ENCODE data around the gene ATP8B1.

The ATP8B1 gene

DNA sequence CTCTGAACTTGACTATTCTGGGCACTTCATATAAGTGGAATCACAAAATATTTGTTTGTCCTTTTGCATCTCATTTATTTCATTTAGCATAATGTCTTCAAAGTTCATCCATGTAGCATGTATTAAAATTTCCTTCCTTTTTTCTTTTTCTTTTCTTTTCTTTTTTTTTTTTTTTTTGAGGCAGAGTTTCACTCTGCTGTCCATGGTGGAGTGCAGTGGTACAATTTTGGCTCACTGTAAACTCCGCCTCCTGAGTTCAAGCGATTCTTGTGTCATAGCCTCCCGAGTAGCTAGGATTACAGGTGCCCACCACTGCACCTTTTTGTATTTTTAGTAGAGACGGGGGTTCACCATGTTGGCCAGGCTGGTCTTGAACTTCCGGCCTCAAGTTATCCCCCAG, 11.9 kb downstream of the ATP8B1 start:
- no peak for DNase-seq

DNA sequence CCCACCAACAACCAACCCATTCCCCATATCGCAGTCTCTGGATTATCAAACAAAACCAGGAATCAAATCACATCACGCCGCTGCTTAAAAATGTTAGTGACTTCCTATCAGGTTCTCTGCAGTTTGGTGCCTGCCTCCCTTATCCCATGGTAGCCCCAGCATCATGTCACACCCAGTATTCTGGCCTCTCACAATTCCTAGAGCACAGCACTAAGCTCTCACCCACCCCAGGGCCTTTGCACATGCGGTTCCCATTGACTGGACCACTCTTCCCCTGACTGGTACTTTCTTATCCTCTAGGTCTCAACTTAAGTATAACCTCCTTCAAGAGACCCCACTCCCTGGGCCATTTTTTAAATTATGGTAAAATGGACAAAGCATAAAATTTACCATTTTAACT, 12.8 kb downstream of the ATP8B1 start:
- no peak for DNase-seq

DNA sequence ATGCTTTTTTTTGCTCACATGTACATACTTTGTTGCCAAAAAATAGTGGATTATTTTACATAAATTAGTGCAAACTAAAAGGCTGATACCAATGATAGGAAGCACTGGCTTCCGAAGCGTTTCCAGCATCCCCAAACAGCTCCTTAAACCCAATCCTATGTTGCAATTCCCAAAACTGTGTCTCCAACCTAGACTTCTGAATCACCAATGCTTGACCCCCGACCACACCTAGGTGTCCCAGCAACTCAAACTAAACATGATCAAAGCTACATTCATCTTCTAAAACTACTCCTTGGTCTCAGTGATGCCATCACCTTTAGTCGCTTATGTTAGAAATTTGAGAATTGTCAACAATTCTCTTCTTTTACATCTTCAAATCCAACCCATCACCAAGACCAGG, 13.4 kb downstream of the ATP8B1 start:
- DNase-seq, result no peak

DNA sequence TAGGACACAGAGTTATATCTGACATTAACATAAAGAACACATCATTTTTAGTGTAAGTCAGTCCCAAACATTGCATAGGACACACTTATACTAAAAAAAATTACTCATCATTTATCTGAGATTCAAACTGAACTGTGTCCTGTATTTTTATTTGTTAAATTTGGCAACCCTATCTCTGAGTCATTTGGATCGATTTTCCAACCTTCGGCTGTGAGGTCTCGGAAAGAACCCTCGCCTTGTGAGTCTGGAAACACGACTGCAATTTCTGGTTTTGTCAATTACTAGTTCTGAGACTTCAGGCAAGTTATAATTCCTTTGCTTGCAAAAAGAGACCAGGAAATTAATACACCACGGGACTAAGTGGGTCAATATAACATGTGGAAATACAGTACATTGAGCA, 14.0 kb downstream of the ATP8B1 start:
- no peak for DNase-seq

DNA sequence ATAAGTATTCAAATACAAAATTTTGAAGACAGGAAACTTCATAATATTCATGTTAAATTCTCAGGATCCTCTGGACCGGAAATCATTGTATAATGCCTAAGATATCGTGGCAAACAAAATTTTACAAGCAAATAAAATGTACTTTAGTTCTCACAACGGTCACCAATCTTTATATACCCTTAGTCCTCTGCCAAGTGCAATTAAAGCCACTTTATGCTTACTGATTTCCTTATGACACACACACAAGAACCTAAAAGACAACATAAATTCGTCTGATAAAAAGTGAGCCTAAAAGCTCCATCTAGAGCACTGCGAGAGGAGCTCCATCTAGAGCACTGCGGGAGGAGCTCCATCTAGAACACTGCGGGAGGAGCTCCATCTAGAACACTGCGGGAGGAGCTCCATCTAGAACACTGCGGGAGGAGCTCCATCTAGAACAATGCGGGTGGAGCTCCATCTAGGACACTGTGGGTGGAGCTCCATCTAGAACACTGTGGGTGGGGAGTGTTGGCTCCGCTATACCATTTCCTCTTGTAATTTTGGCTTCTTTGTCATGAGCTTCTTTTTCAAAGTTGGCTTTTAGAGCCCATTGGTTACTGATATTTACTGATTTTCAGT, 15.9 kb downstream of the ATP8B1 start:
- DNase-seq, result no peak

DNA sequence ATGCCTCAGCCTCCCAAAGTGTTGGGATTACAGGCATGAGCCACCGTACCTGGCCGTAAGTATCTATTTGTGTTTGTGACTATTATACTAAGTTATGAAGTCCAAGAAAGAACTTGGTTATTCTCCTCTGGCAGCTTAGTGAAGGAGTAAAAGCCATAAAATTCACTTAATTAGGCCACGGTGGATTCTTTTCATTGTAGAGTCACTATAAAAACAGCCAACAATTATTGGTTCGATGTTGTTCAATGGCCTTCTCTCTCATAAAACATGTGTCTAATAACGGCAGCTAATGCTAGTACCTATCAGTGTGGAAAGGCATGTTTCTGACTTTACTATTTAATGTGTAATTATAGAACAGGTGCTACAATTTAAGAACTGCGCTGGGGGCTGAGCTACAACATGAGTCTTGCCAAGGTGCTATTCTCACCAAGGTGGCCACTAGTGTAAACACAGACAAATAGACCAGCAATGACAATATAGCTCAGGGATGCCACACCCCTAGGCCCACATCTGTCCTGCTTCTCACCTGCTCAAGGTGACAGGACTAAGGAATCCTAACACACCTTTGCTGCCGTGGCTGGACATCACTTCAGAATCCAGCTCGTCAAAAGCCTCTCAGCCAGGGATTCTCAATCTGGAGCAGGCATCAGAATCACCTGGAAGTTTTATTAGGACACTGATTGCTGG, 17.2 kb downstream of the ATP8B1 start:
- no peak for DNase-seq

DNA sequence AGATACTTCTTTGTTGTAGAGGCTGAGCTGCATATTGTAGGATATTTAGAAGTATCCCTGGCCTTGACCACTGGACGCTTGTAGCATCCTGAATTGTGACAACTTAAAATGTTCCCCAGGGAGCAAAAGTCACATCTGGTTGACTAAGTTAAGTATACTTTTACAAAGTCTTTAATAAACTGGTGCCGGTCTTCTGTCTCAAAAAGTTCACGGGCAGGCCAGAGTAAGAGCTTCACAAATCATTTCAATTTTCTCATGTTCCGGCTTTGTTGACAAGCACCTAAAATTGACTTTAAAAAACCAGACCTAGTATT, 18.4 kb downstream of the ATP8B1 start:
- no peak for DNase-seq

DNA sequence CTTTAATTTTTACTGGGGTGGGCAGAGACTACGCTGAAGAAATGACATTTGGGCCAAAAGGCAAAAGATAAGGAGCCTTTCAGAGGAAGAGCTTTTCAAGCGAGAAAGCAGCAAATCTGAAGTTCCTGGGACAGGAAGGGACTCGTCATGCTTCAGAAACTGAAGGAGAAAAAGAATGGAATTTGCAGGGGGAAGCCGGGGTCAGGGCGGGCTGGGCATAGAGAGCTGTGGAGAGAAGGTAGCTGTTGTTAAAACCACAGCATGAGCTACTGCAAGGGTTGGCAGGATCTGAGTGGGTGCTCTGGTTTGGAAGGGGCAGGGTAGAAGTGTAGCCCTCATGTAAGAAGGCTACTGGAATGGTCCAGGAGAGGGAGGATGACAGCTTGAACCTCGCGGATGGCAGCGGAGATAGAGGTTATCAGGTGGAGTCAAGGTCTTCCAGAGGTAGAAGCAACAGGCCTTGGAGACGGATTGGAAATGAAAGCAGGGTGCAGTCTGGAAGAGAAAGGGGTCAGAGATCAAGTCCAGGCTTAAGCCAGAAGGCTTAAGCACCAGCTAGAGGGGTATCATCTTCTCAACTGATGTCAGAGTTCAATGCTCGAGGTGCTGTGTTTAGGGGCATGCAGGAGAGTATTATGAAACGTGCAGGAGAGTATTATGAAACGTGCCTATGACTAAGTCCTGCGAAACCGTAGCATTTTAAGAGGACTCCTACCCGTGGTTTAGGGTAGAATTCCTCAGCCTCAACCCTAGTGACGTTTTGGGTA, 18.9 kb downstream of the ATP8B1 start:
- no peak for DNase-seq

DNA sequence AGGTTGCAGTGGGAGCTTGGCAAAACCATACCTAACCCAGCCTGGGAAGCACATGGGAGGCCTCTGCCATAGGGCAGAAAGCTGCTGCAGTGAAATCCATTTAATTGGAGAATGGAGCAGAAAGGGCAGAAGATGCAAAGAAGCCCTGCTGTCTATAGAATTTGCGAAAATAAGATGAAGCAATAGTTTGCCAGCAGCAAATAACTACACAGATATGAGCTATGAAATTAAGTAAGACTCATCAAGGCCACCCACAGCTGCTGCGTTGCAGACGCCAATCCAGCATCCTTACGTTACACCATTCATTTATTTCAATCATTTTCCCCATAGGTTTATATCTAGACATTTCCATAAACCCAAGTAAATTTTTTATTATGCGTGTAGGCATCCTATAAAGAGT, 21.1 kb downstream of the ATP8B1 start:
- no peak for DNase-seq

DNA sequence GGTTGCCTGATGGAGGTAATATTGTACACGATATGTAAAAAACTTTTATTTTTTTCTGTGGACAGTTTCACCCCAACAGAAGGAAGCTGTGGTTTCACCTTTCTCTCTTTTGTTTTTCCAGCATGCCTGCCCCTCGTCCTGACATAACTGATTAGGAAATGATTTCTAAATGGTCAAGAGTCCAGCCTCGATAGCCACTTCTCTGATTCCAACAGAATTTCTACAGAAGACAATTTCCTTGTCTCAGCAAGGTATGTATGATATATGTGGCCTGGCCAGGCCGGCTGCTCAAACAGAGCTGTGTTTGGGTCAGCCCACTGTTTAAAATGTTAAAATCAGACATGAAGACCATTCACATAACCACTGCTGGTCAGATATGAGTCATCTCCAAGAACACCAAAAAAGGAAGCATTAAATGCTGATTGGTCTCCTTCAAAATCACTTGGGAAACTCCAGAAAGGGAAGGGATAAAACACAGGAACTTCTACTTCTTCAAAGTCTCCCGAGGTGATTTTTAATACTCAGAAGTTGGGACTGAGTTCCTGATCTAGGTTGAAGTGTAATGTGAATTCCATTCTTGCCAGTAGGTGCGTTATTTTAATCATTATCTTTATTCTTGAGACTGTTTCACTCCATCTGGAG, 22.3 kb downstream of the ATP8B1 start:
- DNase-seq, result no peak

DNA sequence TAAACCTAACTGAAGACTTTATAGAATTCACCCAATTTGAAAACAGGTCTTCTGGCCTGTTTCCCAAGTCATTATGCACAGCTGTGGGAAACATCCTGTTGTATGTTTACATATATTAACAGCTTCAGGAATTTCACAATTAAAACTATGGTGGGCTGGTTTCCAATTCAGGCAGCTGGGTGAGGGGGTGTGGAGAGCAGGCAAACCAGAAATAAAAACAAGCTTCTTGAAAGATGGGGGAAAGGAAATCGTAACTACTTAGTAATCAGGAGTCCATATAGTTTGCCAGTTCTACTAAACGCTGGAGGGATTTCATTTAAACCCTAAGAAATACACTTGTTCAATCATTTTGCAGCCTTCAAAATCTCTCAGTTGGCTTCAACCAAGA, 22.8 kb downstream of the ATP8B1 start:
- DNase-seq, result no peak

DNA sequence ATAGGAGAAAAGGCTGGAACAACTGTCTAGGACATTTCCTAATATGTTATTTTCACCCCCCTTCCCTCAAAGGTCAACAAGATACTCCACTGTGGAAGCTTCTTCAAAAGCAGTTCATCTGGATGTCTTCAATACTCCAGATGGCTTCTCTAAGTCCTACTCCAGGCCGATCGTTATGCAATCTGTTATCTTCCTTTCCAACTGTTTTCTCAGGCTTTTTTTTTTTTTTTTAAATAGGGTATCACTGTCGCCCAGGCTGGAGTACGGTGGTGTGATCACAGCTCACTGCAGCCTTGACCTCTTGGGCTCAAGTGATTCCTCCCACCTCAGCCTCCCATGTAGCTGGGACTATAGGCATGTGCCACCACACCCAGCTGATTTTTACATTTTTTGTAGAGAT, 26.3 kb downstream of the ATP8B1 start:
- DNase-seq, result no peak

DNA sequence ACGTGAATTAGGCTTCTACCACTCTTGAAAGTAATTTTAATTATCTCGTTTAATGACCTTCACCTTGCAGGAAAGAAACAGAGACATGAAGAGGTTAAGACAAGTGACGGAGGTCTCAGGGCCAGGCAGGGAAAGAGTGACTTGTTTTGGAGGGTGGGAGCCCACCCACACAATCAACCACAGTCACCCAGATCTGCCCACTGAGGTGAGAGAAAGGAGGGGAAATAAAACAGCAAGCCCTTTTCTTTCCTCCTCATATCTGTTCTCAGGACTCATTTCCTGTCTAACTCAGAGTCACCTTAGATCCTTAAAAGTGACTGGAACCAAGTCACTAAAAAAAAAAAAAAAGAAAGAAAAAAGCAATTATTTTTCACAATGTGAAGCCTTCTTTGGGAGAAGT, 26.8 kb downstream of the ATP8B1 start:
- DNase-seq, result no peak

DNA sequence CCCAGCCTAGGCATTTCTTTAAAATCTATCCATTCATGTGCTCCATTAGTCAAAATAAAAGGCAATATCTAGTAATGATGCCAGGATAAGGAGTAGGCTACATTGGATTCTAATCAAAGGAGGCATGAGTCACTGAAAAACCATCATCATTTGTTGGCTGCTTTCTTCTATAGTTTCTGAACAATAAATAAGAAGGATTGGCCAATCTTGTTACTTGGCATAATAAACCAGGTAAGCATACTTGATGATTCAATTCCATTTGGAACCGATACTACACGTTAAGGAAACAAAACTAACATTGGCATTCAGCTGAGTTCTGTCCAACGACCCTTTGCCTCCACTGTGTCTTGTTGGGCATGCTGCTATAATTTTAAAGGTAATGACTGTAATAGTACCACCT, 27.2 kb downstream of the ATP8B1 start:
- no peak for DNase-seq

DNA sequence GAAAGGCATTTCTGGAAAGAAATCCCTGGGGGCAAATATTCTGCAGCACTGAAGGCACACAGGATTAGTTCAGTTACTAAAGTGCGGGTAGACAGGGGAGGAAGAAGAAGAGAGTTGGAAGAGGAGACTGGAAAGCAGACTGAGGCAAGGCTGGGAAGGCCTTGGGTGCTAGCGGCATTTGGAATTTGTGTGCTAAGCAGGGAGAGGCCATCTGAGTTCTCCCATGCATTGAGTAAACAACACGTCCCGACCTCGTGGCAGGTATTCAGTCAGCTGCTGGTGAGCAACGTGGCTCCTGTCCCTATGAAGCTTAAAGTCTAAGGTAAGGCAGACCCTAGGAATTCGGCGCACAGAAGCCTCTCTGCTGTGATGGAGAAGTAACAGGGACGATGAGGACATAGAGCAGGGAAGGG, 30.7 kb downstream of the ATP8B1 start:
- DNase-seq, result no peak

DNA sequence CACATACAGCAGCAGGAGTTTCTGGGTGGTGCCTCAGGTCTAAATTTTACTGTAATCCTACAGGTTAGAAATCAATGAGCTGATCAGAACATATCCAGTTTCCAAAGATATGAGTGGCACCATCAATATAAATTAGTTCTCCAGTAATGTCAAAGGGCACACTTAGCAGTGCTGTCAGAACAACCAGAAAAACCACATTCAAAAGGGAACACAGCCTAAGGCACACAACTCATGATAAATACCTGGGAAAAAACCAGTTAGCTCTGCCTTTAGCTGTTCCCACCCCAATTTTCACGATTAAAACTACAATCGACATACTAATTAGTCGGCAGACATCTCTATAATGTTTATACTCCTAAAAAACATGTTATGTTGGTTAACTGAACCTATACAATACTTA, 31.5 kb downstream of the ATP8B1 start:
- no peak for DNase-seq

DNA sequence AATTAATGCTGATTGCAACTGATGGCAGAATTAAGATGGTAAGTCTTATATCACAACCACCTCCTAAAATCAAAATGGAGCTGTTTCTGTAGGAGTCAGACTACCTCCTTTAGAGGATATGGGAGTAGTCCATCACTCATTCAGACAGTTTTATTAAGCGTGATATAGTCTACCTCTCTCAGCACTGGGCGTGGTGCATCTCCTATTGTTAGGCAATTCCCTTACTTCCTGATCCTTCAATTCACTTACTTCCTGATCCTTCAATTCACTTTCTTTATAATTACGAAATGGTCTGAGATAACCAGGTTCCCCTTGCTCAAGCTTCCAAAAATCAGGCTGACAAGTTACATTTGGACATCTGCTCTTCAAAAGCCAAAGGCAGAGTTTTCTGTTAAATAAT, 31.9 kb downstream of the ATP8B1 start:
- DNase-seq, result no peak

DNA sequence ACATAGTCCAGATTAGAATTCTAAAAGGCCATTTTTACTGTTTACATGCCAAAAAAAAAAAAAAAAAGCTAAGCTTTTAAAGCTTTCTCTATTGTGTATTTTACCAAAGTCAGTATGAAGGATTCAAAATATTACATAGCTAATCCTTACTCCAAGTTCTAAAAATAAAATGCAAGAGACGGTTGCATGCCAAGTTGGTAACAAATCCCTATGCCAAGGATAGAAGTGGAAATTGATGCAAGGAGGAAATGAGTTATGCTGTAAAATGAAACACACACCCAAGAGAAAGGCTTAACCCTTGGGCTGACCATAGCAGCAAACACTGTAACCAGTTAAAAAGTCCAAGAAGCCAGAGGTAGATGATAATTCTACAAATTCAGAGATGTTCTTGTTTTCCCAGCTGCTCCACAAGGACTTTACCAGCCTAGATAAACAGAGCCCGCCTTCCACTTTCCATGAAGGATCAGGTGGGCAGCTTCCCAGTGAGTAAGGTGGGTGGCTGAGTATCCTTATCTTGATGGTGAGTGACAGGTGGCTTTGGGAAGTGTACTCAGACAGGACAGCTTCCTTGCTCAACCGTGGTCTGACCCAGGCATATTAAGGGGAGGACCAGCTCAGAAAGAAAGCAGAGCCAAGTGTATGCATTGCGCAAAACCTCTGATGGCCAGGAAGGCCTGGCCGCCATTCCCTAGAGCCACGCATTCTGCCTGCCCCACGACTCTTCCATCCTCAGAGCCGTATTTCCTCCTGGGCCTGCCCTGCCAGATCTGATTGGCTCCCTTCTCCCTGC, 34.4 kb downstream of the ATP8B1 start:
- DNase-seq, result no peak

DNA sequence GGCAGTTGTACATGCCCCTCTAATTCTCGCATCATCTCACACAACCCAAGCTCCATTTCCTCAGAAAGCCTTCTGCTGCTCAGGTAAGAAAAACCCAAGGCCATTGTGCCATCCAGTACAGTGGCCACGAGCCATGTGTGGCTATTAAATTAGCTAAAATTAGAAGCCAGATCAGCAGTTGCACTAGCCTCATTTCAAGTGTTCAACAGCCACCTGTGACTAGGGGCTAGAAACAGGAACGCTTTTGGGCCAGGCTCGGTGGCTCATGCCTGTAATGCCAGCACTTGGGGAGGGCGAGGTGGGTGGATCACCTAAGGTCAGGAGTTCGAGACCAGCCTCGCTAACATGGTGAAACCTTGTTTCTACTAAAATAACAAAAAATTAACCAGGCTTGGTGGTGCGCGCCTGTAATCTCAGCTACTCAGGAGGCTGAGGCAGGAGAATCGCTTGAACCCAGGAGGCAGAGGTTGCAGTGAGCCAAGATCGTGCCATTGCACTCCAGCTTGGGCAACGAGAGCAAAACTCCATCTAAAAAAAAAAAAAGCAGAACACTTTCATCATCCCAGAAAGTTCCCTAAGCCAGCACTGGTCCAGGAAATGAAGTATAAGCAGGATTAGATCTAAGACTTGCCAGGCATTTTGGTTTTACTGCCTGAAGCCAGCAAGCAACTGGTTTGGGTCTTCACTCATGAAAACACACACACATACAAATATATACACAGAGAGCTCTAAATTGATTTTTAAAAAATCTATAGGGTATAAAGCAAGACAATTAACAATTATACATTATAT, 35.7 kb downstream of the ATP8B1 start:
- no peak for DNase-seq

DNA sequence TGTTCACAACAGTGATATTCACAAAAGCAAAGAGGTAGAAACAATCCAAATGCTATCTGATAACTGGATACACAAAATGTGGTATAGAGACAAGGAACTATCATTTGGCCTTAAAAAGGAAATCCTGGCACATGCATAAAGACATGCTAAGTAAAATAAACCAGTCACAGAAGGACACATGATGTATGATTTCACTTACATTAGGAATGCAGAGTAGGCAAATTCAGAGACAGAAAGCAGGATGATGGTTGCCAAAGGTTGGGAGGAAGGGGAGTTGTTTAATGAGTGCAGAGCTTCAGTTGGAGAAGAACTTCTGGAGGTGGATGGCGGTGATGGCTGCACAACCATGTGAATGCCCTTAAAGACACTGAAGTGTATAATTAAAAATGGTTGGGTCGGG, 38.1 kb downstream of the ATP8B1 start:
- DNase-seq, result no peak

DNA sequence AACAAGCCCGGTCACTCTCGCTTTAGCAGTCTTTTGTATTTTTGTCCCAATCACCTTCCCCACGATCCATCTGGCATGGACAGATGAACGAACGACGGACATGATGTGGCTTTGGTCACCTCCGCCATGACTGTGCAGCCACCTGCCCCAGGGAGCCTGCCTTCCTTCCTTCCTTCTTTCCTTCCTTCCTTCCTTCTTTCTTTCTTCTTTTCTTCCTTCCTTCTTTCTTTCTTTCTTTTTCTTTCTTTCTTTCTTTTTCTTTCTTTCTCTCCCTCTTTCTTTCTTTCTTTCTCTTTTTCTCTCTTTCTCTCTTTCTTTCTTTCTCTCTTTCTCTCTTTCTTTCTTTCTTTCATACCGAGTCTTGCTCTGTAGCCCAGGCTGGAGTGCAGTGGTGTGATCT, 39.0 kb downstream of the ATP8B1 start:
- no peak for DNase-seq

DNA sequence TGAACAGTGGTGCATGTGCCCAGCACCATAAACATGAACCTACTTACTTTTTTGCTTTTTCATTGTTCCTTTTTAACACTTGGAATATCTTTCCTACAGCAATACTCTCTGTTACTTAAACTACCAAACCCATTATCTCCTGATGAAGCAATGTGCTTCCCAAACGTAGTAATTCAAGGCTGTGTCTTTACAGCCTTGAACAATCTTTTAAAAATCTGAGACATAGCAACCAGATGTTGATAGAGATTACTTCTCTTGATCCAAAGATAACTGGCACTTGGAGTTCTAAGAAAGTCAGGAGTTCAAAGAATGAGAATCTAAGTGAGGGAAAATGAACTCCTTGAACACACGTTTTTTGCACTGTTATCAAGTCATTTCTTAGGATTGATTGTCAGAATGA, 40.4 kb downstream of the ATP8B1 start:
- DNase-seq, result no peak
